Measurements from ENCODE around the gene USP30. TPM values are rescaled to one million over a fixed set of nuclear protein-coding genes. Genes with fewer than 3 reads are reported as not detected.

USP30 gene
- total and polyA plus RNA-seq, 11 donors: 7.1 to 29.9 (median 16.4) TPM

DNA sequence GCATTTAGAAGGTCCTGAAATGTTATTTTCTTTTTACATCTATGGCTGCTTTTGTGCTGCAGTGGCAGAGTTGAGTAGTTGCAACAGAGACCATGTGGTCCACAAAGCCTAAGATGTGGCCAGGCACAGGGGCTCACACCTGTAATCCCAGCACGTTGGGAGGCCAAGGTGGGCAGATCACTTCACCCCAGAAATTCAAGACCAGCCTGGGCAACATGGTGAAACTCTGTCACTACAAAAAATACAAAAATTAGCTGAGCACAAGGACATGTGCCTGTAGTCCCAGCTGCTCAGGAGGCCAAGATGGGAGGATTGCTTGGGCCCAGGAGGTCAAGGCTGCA, 13.4 kb downstream of the USP30 start:
- ATAC-seq (no peak), DNase-seq (no peak)
- no peaks in the 10 kb centered on the region for H3K9me3 ChIP-seq
- no peak for TF ChIP-seq POLR2A (IDR thresholded peaks at IDR 0.05)
- TF ChIP-seq, protein P1, sequence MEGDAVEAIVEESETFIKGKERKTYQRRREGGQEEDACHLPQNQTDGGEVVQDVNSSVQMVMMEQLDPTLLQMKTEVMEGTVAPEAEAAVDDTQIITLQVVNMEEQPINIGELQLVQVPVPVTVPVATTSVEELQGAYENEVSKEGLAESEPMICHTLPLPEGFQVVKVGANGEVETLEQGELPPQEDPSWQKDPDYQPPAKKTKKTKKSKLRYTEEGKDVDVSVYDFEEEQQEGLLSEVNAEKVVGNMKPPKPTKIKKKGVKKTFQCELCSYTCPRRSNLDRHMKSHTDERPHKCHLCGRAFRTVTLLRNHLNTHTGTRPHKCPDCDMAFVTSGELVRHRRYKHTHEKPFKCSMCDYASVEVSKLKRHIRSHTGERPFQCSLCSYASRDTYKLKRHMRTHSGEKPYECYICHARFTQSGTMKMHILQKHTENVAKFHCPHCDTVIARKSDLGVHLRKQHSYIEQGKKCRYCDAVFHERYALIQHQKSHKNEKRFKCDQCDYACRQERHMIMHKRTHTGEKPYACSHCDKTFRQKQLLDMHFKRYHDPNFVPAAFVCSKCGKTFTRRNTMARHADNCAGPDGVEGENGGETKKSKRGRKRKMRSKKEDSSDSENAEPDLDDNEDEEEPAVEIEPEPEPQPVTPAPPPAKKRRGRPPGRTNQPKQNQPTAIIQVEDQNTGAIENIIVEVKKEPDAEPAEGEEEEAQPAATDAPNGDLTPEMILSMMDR (IDR thresholded peaks at IDR 0.05): no peak
- H3K27ac ChIP-seq: no peak overlapping the region
- H3K4me1 ChIP-seq: no peaks in the 10 kb centered on the region
- 64 to 90% (median 75%) methylated on average over 1 of the region's 1 CpG for WGBS, 4 donors
- H3K27me3 ChIP-seq: no peaks in the 10 kb centered on the region
- no peak overlapping the region for H3K4me3 ChIP-seq
- H3K36me3 ChIP-seq: peaks cover 0 to 78% (median 46%) of the 10 kb centered on the region in 9 donors
- intact Hi-C loops (cut with DNase I): no loop called here

DNA sequence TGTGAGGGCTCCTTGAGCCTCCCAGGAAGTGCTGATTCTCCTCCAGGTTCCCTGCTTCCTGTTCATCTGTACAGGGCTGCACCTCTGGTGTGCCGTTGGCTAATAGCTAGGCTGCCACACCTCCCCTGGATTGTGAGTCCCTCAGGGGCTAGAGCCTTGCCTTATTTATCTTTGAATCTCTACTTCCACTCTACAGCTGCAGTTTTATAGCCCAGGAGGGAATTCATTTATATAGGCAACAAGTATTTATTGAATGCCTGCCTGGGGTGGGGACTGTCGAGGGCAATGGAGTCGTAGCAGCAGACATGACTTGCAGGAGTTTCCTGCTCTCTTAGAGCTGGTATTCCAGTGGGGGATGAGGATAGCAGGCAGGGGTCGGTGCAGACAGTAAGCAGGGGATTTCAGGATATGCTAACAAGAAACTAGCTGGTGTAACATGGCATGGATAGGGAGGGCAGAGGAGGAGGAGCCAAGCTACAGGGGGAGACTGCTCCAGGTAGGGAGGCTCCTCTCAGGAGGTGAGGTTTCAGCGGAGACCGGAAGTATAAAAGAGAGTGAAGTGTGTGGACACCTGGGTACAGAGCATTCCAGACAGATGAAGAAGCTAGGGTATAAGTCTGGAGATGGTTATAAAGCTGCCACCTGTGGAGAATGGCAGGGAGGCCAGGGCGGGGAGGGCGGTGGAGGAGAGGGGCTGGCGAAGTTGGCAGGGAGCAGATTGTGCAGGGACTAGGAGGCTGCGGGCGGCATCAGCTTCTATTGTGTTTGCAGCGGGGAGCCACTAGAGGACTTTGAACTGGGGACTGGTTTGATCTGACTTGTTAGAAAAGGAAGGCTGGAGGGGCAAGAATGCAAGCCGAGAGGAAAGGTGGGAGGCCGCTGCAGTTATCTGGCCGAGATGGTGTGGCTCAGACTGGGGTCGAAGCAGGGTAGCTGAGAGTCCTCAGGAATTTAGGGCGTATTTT, 17.2 kb downstream of the USP30 start:
- H3K27ac ChIP-seq: no peak overlapping the region
- WGBS, 4 donors: 84 to 88% (median 86%) methylated on average over 17 of the region's 17 CpGs
- peaks cover under 1 to 89% (median 75%) of the 10 kb centered on the region in 9 donors for H3K36me3 ChIP-seq
- H3K27me3 ChIP-seq: no peaks in the 10 kb centered on the region
- DNase-seq (no peak), ATAC-seq (no peak)
- no peak overlapping the region for H3K4me3 ChIP-seq
- no peaks in the 10 kb centered on the region for H3K4me1 ChIP-seq
- H3K9me3 ChIP-seq: no peaks in the 10 kb centered on the region
- TF ChIP-seq POLR2A (IDR thresholded peaks at IDR 0.05): no peak
- TF ChIP-seq, protein P1 (IDR thresholded peaks at IDR 0.05): no peak
- intact Hi-C loops (cut with DNase I): no loop called here

DNA sequence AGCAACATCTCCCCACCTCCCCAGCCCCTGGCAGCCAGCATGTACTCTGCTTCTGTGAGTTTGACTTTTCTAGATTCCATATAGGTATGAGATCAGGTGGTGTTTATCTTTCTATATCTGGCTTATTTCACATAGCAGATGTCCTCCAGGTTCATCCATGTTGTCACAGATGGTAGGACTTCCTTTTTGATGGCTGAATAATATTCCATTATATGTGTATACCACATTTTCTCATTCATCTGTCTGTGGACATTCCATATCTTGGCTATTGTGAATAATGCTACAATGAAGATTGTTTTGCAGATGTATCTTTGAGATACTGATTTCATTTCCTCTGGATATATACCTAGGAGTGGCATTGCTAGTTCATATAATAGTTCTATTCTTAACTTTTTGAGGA, 22.5 kb downstream of the USP30 start:
- H3K4me3 ChIP-seq: no peak overlapping the region
- peaks cover 2 to 92% (median 66%) of the 10 kb centered on the region in 9 donors for H3K36me3 ChIP-seq
- TF ChIP-seq, protein P1 (IDR thresholded peaks at IDR 0.05): no peak
- TF ChIP-seq POLR2A (IDR thresholded peaks at IDR 0.05): no peak
- no peak for DNase-seq
- ATAC-seq: no peak
- H3K4me1 ChIP-seq: no peaks in the 10 kb centered on the region
- intact Hi-C loops (cut with DNase I): no loop called here
- no peak overlapping the region for H3K27ac ChIP-seq
- H3K27me3 ChIP-seq: no peaks in the 10 kb centered on the region
- H3K9me3 ChIP-seq: peaks cover 0 to 16% (median 0%) of the 10 kb centered on the region in 12 donors

DNA sequence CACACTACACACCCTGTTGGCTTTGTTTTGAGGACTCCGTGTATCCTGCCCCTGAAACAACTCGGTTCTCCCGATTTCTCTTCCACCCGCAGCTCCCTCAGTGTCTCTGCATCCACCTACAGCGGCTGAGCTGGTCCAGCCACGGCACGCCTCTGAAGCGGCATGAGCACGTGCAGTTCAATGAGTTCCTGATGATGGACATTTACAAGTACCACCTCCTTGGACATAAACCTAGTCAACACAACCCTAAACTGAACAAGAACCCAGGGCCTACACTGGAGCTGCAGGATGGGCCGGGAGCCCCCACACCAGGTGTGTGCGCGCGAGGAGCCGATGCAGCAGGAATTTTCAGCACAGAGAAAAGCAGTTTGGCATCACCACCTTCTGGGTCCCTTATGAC, 30.4 kb downstream of the USP30 start:
- ATAC-seq: no peak
- 91 to 99% (median 94%) methylated on average over 13 to 14 of the region's 14 CpGs for WGBS, 4 donors
- intact Hi-C loops (cut with DNase I): loop anchor here in 2 of 10 donors (10.0 kb wide), 2 partner anchors 148 to 198 kb away; partner anchors contain the start of gene DAO (in 1 of the 2)
- Histone ChIP-seq H3K4me3 (no peak overlapping the region), H3K36me3 (peaks cover 0 to 100% (median 88%) of the 10 kb centered on the region in 9 donors), H3K27me3 (no peaks in the 10 kb centered on the region), H3K4me1 (peaks cover 0 to 8% (median 0%) of the 10 kb centered on the region in 12 donors), H3K27ac (no peak overlapping the region), H3K9me3 (peaks cover 0 to 16% (median 0%) of the 10 kb centered on the region in 12 donors)
- TF ChIP-seq, protein P1 (IDR thresholded peaks at IDR 0.05): no peak
- TF ChIP-seq POLR2A (IDR thresholded peaks at IDR 0.05): no peak
- DNase-seq: no peak
